Tibial nerve (tissue), 4 donors: Measurements from ENCODE around the gene SPACA9. TPM values are rescaled to one million over a fixed set of nuclear protein-coding genes. Genes with fewer than 3 reads are reported as not detected.

Experiments used
- DNase-seq, 2 donors: peaks; one replicate each; pipeline ENCODE4 v3.0.0-alpha.2; 2019; ENCODE audit warnings: low spot score in 2 of 2
- H3K27ac ChIP-seq, 4 donors: fragments of 200-600 bp; sonication (generic) in 3 of 4; one replicate each; pipeline ENCODE4 v1.5.1; 2017 to 2019; ENCODE audit warnings: mild to moderate bottlenecking in 1 of 4
- H3K27me3 ChIP-seq, 2 donors: fragments of 200-600 bp; sonication (generic) in 1 of 2; one replicate each; pipeline versions ENCODE4 v1.5.1 to v1.6.0; 2017 to 2019
- H3K36me3 ChIP-seq, 3 donors: fragments of 200-600 bp; sonication (generic); one replicate each; pipeline ENCODE4 v1.5.1; 2018 to 2019
- H3K4me1 ChIP-seq, 4 donors: fragments of 200-600 bp; sonication (generic) in 3 of 4; one replicate each; pipeline ENCODE4 v1.5.1; 2017 to 2019
- H3K4me3 ChIP-seq, 4 donors: fragments of 200-600 bp; sonication (generic) in 3 of 4; one replicate each; pipeline ENCODE4 v1.5.1; 2017 to 2019; ENCODE audit warnings: mild to moderate bottlenecking in 1 of 4, moderate library complexity in 1 of 4
- H3K9me3 ChIP-seq, 4 donors: fragments of 200-600 bp; sonication (generic) in 3 of 4; one replicate each; pipeline ENCODE4 v1.5.1; 2017 to 2019
- CTCF ChIP-seq, 5 experiments: fragments of 200-600 bp in 3 of 5; fragments of 450-650 bp in 2 of 5; sonication (generic) in 3 of 5; IDR thresholded peaks; one replicate each; pipeline ENCODE4 v1.5.1; 2016 to 2019; ENCODE audit warnings: antibody characterized with exemption in 5 of 5, mild to moderate bottlenecking in 3 of 5, moderate library complexity in 2 of 5
- EP300 ChIP-seq, 2 donors: sonication (generic); formaldehyde crosslinking; IDR thresholded peaks; one replicate each; pipeline ENCODE4 v1.6.1; 2017; ENCODE audit warnings: antibody characterized with exemption in 2 of 2, mild to moderate bottlenecking in 1 of 2
- POLR2A ChIP-seq, 2 donors: fragments of 450-650 bp; IDR thresholded peaks; one replicate each; pipeline ENCODE4 v1.6.1; 2017; ENCODE audit warnings: antibody characterized with exemption in 2 of 2, mild to moderate bottlenecking in 2 of 2, moderate library complexity in 2 of 2
- WGBS, 2 donors: methylation state at CpG; one replicate each; pipeline ENCODE4 v1.1.5; 2018; 5-methylcytosine and 5-hydroxymethylcytosine counted together
- total RNA-seq, 4 donors: library from RNA; depleted of rRNA; stranded (reverse); fragments of >200 nt; gene quantifications; one replicate each; pipeline ENCODE4 v1.1.0, GENCODE V29; 2016

The SPACA9 gene
- total RNA-seq, 4 donors from 2014 or later, result 4.2 to 5.9 (median 5.3) TPM

DNA sequence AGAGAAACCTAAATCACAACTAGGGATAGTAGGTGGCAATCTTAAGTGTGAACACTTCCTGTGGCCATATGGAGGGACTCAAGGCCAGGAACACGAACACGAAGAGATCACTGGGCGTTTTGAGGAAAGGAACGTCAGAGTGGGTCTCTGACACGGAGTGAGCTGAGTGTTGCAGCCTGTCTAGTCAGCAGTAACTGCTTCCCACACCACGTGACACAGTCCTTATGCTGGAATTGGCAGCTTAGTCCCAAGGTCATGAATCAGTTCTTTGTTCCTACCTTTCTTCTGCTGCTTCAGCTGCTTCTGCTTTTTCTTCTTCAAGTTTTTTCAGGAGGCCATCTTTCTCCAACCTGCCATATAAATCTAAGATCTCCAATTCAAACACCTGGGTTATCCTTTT, 18.2 kb downstream of the SPACA9 start:
- H3K27ac ChIP-seq, result peak overlapping the region in 2 of 4 donors; percentile 56 to 71
- peak in 1 of 2 donors; percentile 20 for DNase-seq
- H3K27me3 ChIP-seq, result no peaks in the 10 kb centered on the region
- 33 to 62% methylated on average over 6 of the region's 6 CpGs for WGBS, 2 donors
- H3K36me3 ChIP-seq, result peaks cover 2 to 94% (median 17%) of the 10 kb centered on the region in 3 donors
- H3K9me3 ChIP-seq, result no peaks in the 10 kb centered on the region
- H3K4me3 ChIP-seq, result no peak overlapping the region
- peaks cover 0 to 12% (median 0%) of the 10 kb centered on the region in 4 donors for H3K4me1 ChIP-seq
- no peak for TF ChIP-seq EP300 (IDR thresholded peaks at IDR 0.05)
- no peak for TF ChIP-seq POLR2A (IDR thresholded peaks at IDR 0.05)
- TF ChIP-seq CTCF (IDR thresholded peaks at IDR 0.05), result no peak

GRCh38 chr9:132898051-132898450, 19.4 kb downstream of the SPACA9 start:
- H3K27ac ChIP-seq, result no peak overlapping the region

GRCh38 chr9:132901858-132902831, 23.4 kb downstream of the SPACA9 start:
- Histone ChIP-seq H3K9me3 (no peaks in the 10 kb centered on the region), H3K4me3 (no peak overlapping the region), H3K27me3 (no peaks in the 10 kb centered on the region), H3K36me3 (peaks cover 2 to 93% (median 17%) of the 10 kb centered on the region in 3 donors), H3K27ac (no peak overlapping the region), H3K4me1 (peaks cover 0 to 6% (median 0%) of the 10 kb centered on the region in 4 donors)
- 42 to 43% methylated on average over 11 of the region's 11 CpGs for WGBS, 2 donors
- peak; percentile 52 to 81 for DNase-seq
- TF ChIP-seq EP300 (IDR thresholded peaks at IDR 0.05), result peak in 1 of 2 donors; percentile 32
- TF ChIP-seq CTCF (IDR thresholded peaks at IDR 0.05), result peak; percentile 77 to 93 (median 86)
- TF ChIP-seq POLR2A (IDR thresholded peaks at IDR 0.05), result no peak

More at GRCh38 chr9:132898051-132898450, 19.4 kb downstream of the SPACA9 start:
- 92% methylated on average over 7 of the region's 7 CpGs for WGBS, 2 donors
- DNase-seq, result no peak
- no peak for TF ChIP-seq EP300 (IDR thresholded peaks at IDR 0.05)
- no peak for TF ChIP-seq CTCF (IDR thresholded peaks at IDR 0.05)
- TF ChIP-seq POLR2A (IDR thresholded peaks at IDR 0.05), result no peak
- Histone ChIP-seq H3K9me3 (no peaks in the 10 kb centered on the region), H3K36me3 (peaks cover 2 to 92% (median 17%) of the 10 kb centered on the region in 3 donors), H3K27me3 (no peaks in the 10 kb centered on the region), H3K4me1 (peaks cover 0 to 16% (median 0%) of the 10 kb centered on the region in 4 donors), H3K4me3 (no peak overlapping the region)

DNA sequence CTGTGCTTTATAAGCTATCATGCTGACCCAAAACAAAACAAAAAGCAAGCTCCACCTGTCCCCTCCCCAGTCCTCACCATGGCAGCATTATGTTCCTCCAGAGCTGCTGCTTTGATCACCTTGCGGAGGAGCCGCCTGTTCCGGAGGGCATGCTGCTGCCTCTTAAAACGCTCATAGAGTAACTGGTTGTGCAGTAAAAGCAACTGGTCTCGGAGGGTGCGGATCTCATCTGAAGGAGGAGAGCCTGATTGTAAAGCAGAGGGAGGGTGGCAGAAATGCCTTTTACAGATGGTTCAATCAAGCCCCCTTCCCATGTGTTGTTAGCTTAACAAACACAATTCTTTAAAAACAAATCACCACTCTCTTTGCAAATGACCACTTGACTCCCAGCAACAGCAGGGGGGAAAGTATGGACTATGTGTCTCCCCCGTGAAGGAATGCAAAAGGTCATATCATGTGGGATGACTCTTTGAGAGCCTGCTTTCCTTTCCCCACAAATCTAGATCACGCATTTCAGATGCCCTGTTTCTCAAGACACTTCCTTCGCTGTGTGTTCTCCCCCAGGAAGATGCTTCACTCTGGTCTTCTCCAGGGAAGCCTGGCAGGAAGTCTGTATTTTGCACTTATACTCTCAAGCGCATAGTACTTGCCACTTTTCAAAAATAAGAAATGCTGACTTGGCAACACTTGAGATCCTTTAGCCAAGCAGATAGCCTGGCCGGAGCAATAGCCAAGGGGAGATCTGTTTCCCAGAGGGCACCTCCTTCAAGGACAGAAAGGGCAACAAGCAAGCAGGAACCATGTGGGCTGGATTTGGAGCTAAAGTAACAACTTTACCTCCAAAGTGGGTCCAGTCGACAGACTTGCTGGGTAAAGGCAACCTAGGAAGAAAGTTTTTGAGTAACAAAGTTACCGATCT, 25.1 kb downstream of the SPACA9 start:
- no peak for DNase-seq
- H3K36me3 ChIP-seq, result peaks cover 2 to 93% (median 12%) of the 10 kb centered on the region in 3 donors
- H3K4me1 ChIP-seq, result peaks cover 0 to 4% (median 0%) of the 10 kb centered on the region in 4 donors
- H3K4me3 ChIP-seq, result no peak overlapping the region
- H3K27ac ChIP-seq, result no peak overlapping the region
- no peaks in the 10 kb centered on the region for H3K27me3 ChIP-seq
- no peaks in the 10 kb centered on the region for H3K9me3 ChIP-seq
- TF ChIP-seq POLR2A (IDR thresholded peaks at IDR 0.05), result no peak
- WGBS, 2 donors, result 72 to 75% methylated on average over 13 of the region's 13 CpGs

- Histone ChIP-seq H3K4me1 (peaks cover 0 to 4% (median 0%) of the 10 kb centered on the region in 4 donors), H3K9me3 (no peaks in the 10 kb centered on the region), H3K4me3 (no peak overlapping the region), H3K27ac (no peak overlapping the region), H3K27me3 (no peaks in the 10 kb centered on the region), H3K36me3 (peaks cover 2 to 93% (median 17%) of the 10 kb centered on the region in 3 donors)
- TF ChIP-seq EP300 (IDR thresholded peaks at IDR 0.05) (no peak), POLR2A (IDR thresholded peaks at IDR 0.05) (no peak), CTCF (IDR thresholded peaks at IDR 0.05) (no peak)
- WGBS, 2 donors, result 83 to 93% methylated on average over 12 of the region's 12 CpGs
- no peak for DNase-seq
Measured at GRCh38 chr9:132905726-132906125, 27.0 kb downstream of the SPACA9 start.
